Ureter (tissue), 1 donor: Measurements from ENCODE around the gene ANO9. TPM values are rescaled to one million over a fixed set of nuclear protein-coding genes. Genes with fewer than 3 reads are reported as not detected.

Experiments
- DNase-seq: peaks from one replicate; pipeline ENCODE4 v3.0.0-alpha.2; 2020; ENCODE audit warnings: low spot score
- total RNA-seq: library from RNA; stranded (reverse); gene quantifications from one replicate; pipeline ENCODE4 v1.2.4, GENCODE V29; 2023
- donor health status: DM: yes; HTN: yes; CAD: no.

ANO9 gene
- 17.9 TPM for total RNA-seq

GRCh38 chr11:441418-442274 is at the start of gene ANO9:
Gene ANO9 (minus strand): TSS chr11:442011. CDS start chr11:441926, 85 bp downstream.
- DNase-seq: peak; percentile 75

- no peak for DNase-seq
These were observed 49.5 kb upstream of the ANO9 start for GRCh38 chr11:491358-491757.

- no peak for DNase-seq
These were observed 49.1 kb upstream of the ANO9 start for GRCh38 chr11:490930-491260.

GRCh38 chr11:490186-490929 is 48.5 kb upstream of the ANO9 start:
- no peak for DNase-seq

GRCh38 chr11:489610-490185 is 47.9 kb upstream of the ANO9 start:
- no peak for DNase-seq

GRCh38 chr11:488992-489391 is 47.2 kb upstream of the ANO9 start:
- DNase-seq: no peak

- DNase-seq: no peak
These were observed 46.8 kb upstream of the ANO9 start for GRCh38 chr11:488579-488978.

- DNase-seq: no peak
These were observed 46.3 kb upstream of the ANO9 start for GRCh38 chr11:488062-488461.

- no peak for DNase-seq
These were observed 45.8 kb upstream of the ANO9 start for GRCh38 chr11:487571-488021.

- no peak for DNase-seq
These were observed 44.4 kb upstream of the ANO9 start for GRCh38 chr11:486189-486588.

GRCh38 chr11:484616-485015 is 42.8 kb upstream of the ANO9 start:
- no peak for DNase-seq

- no peak for DNase-seq
These were observed 37.5 kb upstream of the ANO9 start for GRCh38 chr11:479311-479710.

GRCh38 chr11:477052-477715 is 35.4 kb upstream of the ANO9 start:
- no peak for DNase-seq

GRCh38 chr11:476416-476815 is 34.6 kb upstream of the ANO9 start:
- no peak for DNase-seq

GRCh38 chr11:475941-476340 is 34.1 kb upstream of the ANO9 start:
- DNase-seq: no peak

- no peak for DNase-seq
These were observed 33.2 kb upstream of the ANO9 start for GRCh38 chr11:474914-475506.

- DNase-seq: no peak
These were observed 32.4 kb upstream of the ANO9 start for GRCh38 chr11:473962-474785.

GRCh38 chr11:473415-473814 is 31.6 kb upstream of the ANO9 start:
- DNase-seq: no peak

GRCh38 chr11:472816-473215 is 31.0 kb upstream of the ANO9 start:
- DNase-seq: no peak

- DNase-seq: no peak
These were observed 30.5 kb upstream of the ANO9 start for GRCh38 chr11:472272-472671.
